HEK293T (cell line): ENCODE results near the gene ZXDB.
"Not testable (repeated sequence)": the region's sequence is repeated elsewhere in the genome, so short reads cannot be mapped to it uniquely, and the experiment has no call there.

Experiments used
- CTCF ChIA-PET: fragments of 350-600 bp; formaldehyde crosslinking; extraction: SDS; loops from one replicate; lab custom pipeline; 2021; ENCODE audit warnings: antibody characterized with exemption, inconsistent platforms; lab: Yijun Ruan, JAX
- POLR2A ChIA-PET: fragments of 350-600 bp; formaldehyde crosslinking; extraction: SDS; loops from one replicate; lab custom pipeline; 2020; ENCODE audit warnings: antibody characterized with exemption, inconsistent platforms; lab: Yijun Ruan, JAX
- DNase-seq: peaks from one replicate; pipeline ENCODE4 v3.0.0; 2012; ENCODE audit warnings: mixed read lengths; ENCODE audit errors: extremely low spot score
- ARNT ChIP-seq: fragments of 450-650 bp; IDR thresholded peaks from 2 replicates; pipeline ENCODE4 v1.6.1; 2017; ENCODE audit warnings: mild to moderate bottlenecking
- BHLHE40 ChIP-seq: fragments of 450-650 bp; IDR thresholded peaks from 2 replicates; pipeline ENCODE4 v1.6.1; 2016; ENCODE audit warnings: mild to moderate bottlenecking, moderate library complexity, borderline replicate concordance
- CTBP1 ChIP-seq: fragments of 450-650 bp; IDR thresholded peaks from 2 replicates; pipeline ENCODE4 v1.6.1; 2016; ENCODE audit warnings: borderline replicate concordance
- ELF4 ChIP-seq: fragments of 450-650 bp; IDR thresholded peaks from 2 replicates; pipeline ENCODE4 v1.6.1; 2017; ENCODE audit warnings: antibody characterized with exemption
- FOXA1 ChIP-seq: fragments of 450-650 bp; IDR thresholded peaks from 2 replicates; pipeline ENCODE4 v1.6.1; 2016; ENCODE audit warnings: mild to moderate bottlenecking
- FOXK2 ChIP-seq: fragments of 450-650 bp; IDR thresholded peaks from 2 replicates; pipeline ENCODE4 v1.6.1; 2016; ENCODE audit warnings: mild to moderate bottlenecking
- FOXM1 ChIP-seq: fragments of 450-650 bp; IDR thresholded peaks from 2 replicates; pipeline ENCODE4 v1.6.1; 2017; ENCODE audit warnings: mild to moderate bottlenecking, borderline replicate concordance
- HDGF ChIP-seq: fragments of 450-650 bp; IDR thresholded peaks from 2 replicates; pipeline ENCODE4 v1.6.1; 2017; ENCODE audit warnings: antibody characterized with exemption, borderline replicate concordance
- L3MBTL2 ChIP-seq: fragments of 450-650 bp; conservative IDR thresholded peaks from 2 replicates; pipeline ENCODE4 v1.6.1; 2016; ENCODE audit warnings: mild to moderate bottlenecking
- LEF1 ChIP-seq: fragments of 450-650 bp; IDR thresholded peaks from 2 replicates; pipeline ENCODE4 v1.6.1; 2017; ENCODE audit warnings: mild to moderate bottlenecking, borderline replicate concordance
- NFRKB ChIP-seq: fragments of 450-650 bp; IDR thresholded peaks from 2 replicates; pipeline ENCODE4 v1.6.1; 2016; ENCODE audit warnings: mild to moderate bottlenecking, moderate library complexity
- SP1 ChIP-seq: fragments of 450-650 bp; IDR thresholded peaks from 2 replicates; pipeline ENCODE4 v1.6.1; 2017
- SUZ12 ChIP-seq: fragments of 450-650 bp; IDR thresholded peaks from 2 replicates; pipeline ENCODE4 v1.6.1; 2016; ENCODE audit warnings: mild to moderate bottlenecking
- TARDBP ChIP-seq: fragments of 450-650 bp; IDR thresholded peaks from 2 replicates; pipeline ENCODE4 v1.6.1; 2016
- ZNF384 ChIP-seq: fragments of 450-650 bp; IDR thresholded peaks from 2 replicates; pipeline ENCODE4 v1.6.1; 2016
- TF ChIP-seq, protein P1 (sequence below): fragments of 450-650 bp; IDR thresholded peaks from 2 replicates; pipeline ENCODE4 v1.6.1; 2016

Gene ZXDB

DNA sequence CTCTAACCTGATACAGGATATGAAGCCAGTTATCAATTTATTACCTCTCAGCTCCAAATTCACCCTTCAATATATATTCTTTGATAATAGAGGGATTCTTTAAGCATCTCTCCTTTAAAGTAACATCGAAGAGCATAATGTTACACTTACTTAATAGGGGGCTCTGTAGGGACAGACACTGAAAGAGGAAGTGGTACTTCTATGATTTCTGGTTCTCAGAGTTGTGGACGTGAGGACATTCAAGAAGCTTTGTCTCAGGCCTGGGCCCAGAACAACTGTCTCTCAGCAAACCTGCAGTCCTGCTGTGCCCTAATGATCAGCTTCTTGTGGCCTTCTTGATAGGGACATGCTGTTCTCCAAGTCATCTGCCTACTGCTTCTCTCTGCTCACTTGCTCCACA, 4.2 kb upstream of the ZXDB start:
- CTCF ChIA-PET = no interaction called here
- no peak for TF ChIP-seq SUZ12
- no peak for TF ChIP-seq NFRKB
- no peak for TF ChIP-seq ZNF384
- no peak for TF ChIP-seq SP1
- TF ChIP-seq, protein P1, sequence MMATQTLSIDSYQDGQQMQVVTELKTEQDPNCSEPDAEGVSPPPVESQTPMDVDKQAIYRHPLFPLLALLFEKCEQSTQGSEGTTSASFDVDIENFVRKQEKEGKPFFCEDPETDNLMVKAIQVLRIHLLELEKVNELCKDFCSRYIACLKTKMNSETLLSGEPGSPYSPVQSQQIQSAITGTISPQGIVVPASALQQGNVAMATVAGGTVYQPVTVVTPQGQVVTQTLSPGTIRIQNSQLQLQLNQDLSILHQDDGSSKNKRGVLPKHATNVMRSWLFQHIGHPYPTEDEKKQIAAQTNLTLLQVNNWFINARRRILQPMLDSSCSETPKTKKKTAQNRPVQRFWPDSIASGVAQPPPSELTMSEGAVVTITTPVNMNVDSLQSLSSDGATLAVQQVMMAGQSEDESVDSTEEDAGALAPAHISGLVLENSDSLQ = no peak
- POLR2A ChIA-PET = no interaction called here
- DNase-seq = no peak

DNA sequence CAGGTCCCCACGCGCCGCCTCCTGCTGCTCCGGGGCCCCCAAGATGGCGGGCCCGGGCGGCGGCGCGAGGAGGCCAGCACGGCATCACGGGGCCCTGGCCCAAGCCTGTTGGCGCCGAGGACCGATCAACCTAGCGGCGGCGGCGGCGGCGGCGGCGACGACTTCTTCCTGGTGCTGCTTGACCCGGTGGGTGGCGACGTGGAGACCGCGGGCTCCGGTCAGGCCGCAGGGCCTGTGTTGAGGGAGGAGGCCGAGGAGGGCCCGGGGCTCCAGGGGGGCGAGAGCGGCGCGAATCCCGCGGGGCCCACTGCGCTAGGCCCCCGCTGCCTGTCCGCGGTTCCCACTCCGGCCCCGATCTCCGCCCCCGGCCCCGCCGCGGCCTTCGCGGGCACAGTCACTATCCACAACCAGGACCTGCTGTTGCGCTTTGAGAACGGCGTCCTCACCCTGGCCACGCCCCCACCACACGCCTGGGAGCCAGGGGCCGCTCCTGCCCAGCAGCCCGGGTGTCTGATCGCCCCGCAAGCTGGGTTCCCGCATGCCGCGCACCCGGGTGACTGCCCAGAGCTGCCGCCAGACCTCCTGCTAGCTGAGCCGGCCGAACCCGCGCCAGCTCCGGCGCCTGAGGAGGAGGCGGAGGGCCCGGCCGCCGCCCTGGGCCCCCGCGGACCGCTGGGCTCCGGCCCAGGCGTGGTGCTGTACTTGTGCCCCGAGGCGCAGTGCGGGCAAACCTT, 516 bp downstream of the ZXDB start:
- DNase-seq, POLR2A ChIA-PET: not testable (repeated sequence)
- CTCF ChIA-PET = interaction anchor here (0.5 kb wide), 1 partner anchor 825 kb away, joined by 3 read pairs; no protein-coding TSS in a partner anchor

DNA sequence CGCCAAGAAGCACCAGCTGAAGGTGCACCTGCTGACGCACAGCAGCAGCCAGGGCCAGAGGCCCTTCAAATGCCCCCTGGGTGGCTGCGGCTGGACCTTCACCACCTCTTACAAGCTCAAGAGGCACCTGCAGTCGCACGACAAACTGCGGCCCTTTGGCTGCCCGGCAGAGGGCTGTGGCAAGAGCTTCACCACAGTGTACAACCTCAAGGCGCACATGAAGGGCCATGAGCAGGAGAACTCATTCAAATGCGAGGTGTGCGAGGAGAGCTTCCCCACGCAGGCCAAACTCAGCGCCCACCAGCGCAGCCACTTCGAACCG, 1.0 kb downstream of the ZXDB start:
- POLR2A ChIA-PET, CTCF ChIA-PET, DNase-seq: not testable (repeated sequence)

DNA sequence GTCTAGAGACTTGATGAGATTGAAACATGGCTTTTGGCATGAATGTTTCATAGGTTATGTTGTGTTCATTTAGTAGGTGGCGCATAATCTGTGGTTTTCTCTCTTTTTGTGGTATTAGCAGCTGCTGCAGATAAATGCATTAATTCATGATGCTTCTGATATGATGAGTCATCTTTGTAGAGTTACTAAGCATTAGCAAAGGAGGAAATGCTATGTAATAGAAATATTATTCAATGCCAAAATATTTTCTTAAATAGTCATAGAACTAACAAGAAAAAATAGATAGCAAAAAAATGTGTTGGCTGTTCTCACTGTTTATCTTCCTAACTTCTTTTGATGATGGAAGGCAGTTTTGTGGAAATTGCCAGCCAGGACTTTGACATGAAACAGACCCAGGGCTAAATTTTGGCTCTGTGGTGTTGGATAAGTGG, 3.6 kb downstream of the ZXDB start:
- TF ChIP-seq BHLHE40 (no peak), NFRKB (no peak), SUZ12 (no peak), L3MBTL2 (no peak), SP1 (no peak), FOXM1 (no peak), FOXA1 (no peak), HDGF (no peak), FOXK2 (no peak), TARDBP (no peak), ZNF384 (no peak), CTBP1 (no peak), ELF4 (no peak), LEF1 (no peak), ARNT (no peak)
- TF ChIP-seq, protein P1 = no peak
- POLR2A ChIA-PET = no interaction called here
- CTCF ChIA-PET = no interaction called here
- DNase-seq = no peak

DNA sequence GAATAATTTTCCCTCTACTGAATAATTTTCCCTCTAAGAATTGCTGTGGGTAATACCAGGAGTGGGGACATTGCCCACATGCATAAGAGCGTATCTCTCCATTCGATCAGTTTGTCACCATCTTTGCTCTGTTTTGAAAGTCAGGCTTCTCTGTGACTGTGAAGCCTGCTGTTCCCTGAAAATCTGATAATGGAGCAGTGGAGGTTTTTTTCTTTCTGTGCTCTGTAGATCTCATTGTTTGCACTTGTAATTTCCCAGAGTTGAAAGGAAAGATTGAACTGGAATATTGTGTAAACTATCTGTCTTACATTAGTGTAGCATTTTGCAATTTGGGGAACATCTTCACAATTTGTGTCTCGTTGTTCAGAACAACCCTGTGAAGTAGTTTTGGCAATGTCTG, 4.3 kb downstream of the ZXDB start:
- ChIA-PET CTCF (no interaction called here), POLR2A (no interaction called here)
- DNase-seq = no peak
- TF ChIP-seq ZNF384 (no peak), SUZ12 (no peak), L3MBTL2 (no peak), FOXA1 (no peak), CTBP1 (no peak), FOXK2 (no peak), BHLHE40 (no peak), FOXM1 (no peak), LEF1 (no peak), NFRKB (no peak), SP1 (no peak), TARDBP (no peak)
- TF ChIP-seq, protein P1 = no peak

DNA sequence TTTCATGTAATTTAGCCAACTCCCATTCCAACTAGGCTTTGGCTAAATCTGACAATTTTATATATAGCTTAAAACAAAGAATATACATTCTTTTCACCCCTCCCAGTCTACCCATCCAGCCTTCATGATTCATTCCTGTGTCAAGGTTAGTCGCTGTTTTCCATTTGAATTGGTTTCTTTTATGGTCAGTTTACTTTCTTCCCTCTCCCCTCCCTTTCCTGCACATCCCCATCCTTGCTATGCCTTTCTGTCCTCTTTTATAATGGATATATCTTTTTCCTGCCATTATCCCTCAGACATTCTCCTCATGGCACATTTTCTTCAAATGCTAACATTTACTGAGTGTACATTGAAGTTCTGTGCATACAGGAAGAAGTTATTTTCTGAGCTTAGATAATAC, 4.7 kb downstream of the ZXDB start:
- ChIA-PET POLR2A (no interaction called here), CTCF (no interaction called here)
- DNase-seq = no peak
- no peak for TF ChIP-seq SP1
- TF ChIP-seq FOXM1 = no peak
- TF ChIP-seq CTBP1 = no peak
- no peak for TF ChIP-seq ELF4
- TF ChIP-seq TARDBP = no peak
- no peak for TF ChIP-seq FOXK2
- no peak for TF ChIP-seq ARNT
- TF ChIP-seq LEF1 = no peak
- no peak for TF ChIP-seq ZNF384
- TF ChIP-seq L3MBTL2 = no peak
- TF ChIP-seq NFRKB = no peak
- TF ChIP-seq BHLHE40 = no peak
- TF ChIP-seq, protein P1 = no peak
- TF ChIP-seq HDGF = no peak
